Anterior cingulate cortex (tissue), 58 donors: ENCODE results near the gene PACS2.
"Not testable (repeated sequence)": the region's sequence is repeated elsewhere in the genome, so short reads cannot be mapped to it uniquely, and the experiment has no call there.

ENCODE experiments used
- DNase-seq, 58 donors: peaks; one replicate each; lab custom pipeline; 2025; lab: John Stamatoyannopoulos, UW

Gene PACS2

GRCh38 chr14:105329411-105330150, 15.0 kb downstream of the PACS2 start:
- no peak for DNase-seq

- DNase-seq = no peak
Measured at GRCh38 chr14:105330491-105330895, 15.9 kb downstream of the PACS2 start.

- DNase-seq = no peak
Measured at GRCh38 chr14:105331575-105332349, 17.2 kb downstream of the PACS2 start.

GRCh38 chr14:105332350-105332874, 17.9 kb downstream of the PACS2 start:
- no peak for DNase-seq

- no peak for DNase-seq
Measured at GRCh38 chr14:105333020-105333490, 18.5 kb downstream of the PACS2 start.

GRCh38 chr14:105333613-105334364, 19.2 kb downstream of the PACS2 start:
- DNase-seq = no peak

GRCh38 chr14:105334383-105335230, 20.1 kb downstream of the PACS2 start:
- DNase-seq = no peak

- DNase-seq = not testable (repeated sequence)
Measured at GRCh38 chr14:105335231-105335542, 20.6 kb downstream of the PACS2 start.

GRCh38 chr14:105335735-105336476, 21.4 kb downstream of the PACS2 start:
- DNase-seq = peak in 31 of 58 donors; percentile 21 to 82 (median 56)

- DNase-seq = no peak
Measured at GRCh38 chr14:105336477-105337287, 22.1 kb downstream of the PACS2 start.

GRCh38 chr14:105337433-105337832, 22.9 kb downstream of the PACS2 start:
- no peak for DNase-seq

GRCh38 chr14:105337966-105338741, 23.6 kb downstream of the PACS2 start:
- peak in 34 of 58 donors; percentile 35 to 77 (median 54) for DNase-seq

- DNase-seq = peak in 20 of 58 donors; percentile 16 to 78 (median 37)
Measured at GRCh38 chr14:105340821-105341733, 26.5 kb downstream of the PACS2 start.

GRCh38 chr14:105343194-105343593, 28.6 kb downstream of the PACS2 start:
- no peak for DNase-seq

GRCh38 chr14:105346200-105346533, 31.6 kb downstream of the PACS2 start:
- no peak for DNase-seq

- peak in 1 of 58 donors; percentile 19 for DNase-seq
Measured at GRCh38 chr14:105346876-105347586, 32.5 kb downstream of the PACS2 start.
